Ramos (cell line): ENCODE data around the gene B4GAT1.

Experiments
- in situ Hi-C: fragments of 300-500 bp; cut with MboI; formaldehyde crosslinking; loops from one replicate; pipeline ENCODE4 v1.14.3; 2022; ENCODE audit warnings: low sequenced_read_pairs; ENCODE audit not compliant: unreplicated experiment

The B4GAT1 gene

GRCh38 chr11:66338276-66339161 is 8.9 kb downstream of the B4GAT1 start:
- in situ Hi-C loops = no loop called here

GRCh38 chr11:66337103-66337899 is 10.1 kb downstream of the B4GAT1 start:
- in situ Hi-C loops = no loop called here

GRCh38 chr11:66336234-66337102 is 11.0 kb downstream of the B4GAT1 start, which contains the start of gene RIN1:
Gene RIN1, minus strand, starts transcription at chr11:66336434. Its CDS starts 32 bp downstream, at chr11:66336402.
- in situ Hi-C loops = no loop called here

GRCh38 chr11:66335531-66336233 is 11.7 kb downstream of the B4GAT1 start:
- in situ Hi-C loops = no loop called here

GRCh38 chr11:66334605-66335442 is 12.6 kb downstream of the B4GAT1 start:
- in situ Hi-C loops = no loop called here

GRCh38 chr11:66333896-66334604 is 13.4 kb downstream of the B4GAT1 start:
- in situ Hi-C loops = no loop called here

- in situ Hi-C loops = no loop called here
Observed at GRCh38 chr11:66333220-66333877, 14.1 kb downstream of the B4GAT1 start.

- in situ Hi-C loops = no loop called here
Observed at GRCh38 chr11:66332371-66333219, 14.8 kb downstream of the B4GAT1 start.

GRCh38 chr11:66331542-66332370 is 15.7 kb downstream of the B4GAT1 start:
- in situ Hi-C loops = no loop called here

GRCh38 chr11:66330931-66331330 is 16.5 kb downstream of the B4GAT1 start:
- in situ Hi-C loops = no loop called here

- in situ Hi-C loops = no loop called here
Observed at GRCh38 chr11:66329165-66329673, 18.2 kb downstream of the B4GAT1 start.

- in situ Hi-C loops = no loop called here
Observed at GRCh38 chr11:66328302-66329144, 18.9 kb downstream of the B4GAT1 start.

GRCh38 chr11:66328031-66328301 is 19.5 kb downstream of the B4GAT1 start:
- in situ Hi-C loops = no loop called here

GRCh38 chr11:66327171-66328030 is 20.0 kb downstream of the B4GAT1 start:
- in situ Hi-C loops = no loop called here
